GM03348 (cell line): ENCODE data around the gene LRRC32.
"Not testable (repeated sequence)": the region's sequence is repeated elsewhere in the genome, so short reads cannot be mapped to it uniquely, and the experiment has no call there.

Source experiments
- DNase-seq: peaks from one replicate; pipeline ENCODE4 v3.0.0; 2012; ENCODE audit warnings: low spot score

LRRC32 gene

DNA sequence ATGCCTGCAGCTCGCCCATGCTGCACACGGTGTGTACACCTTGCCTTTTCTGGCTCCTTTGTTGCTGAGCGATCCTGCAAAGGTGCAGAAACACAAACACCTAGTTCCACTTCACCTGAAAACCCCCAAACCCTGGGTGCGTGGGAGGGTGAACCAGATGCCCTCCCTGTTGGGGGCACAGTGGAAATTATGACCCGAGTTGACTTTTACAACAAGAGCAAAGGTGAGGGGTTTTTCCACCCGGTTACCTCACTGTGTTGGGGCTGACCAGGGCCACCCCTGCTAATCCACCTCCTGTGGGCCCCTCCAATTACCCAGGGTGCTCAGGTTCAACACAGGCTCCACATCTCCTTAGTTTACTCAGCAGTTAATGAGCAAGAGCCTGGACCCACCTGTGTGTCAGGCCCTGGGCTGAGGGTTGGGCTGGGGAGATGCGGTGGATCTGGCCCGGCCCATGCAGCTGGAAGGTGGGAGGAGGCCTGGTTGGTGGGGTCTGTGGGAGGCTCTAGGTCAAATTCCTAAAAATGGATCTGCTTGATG, 42.1 kb downstream of the LRRC32 start:
- no peak for DNase-seq

DNA sequence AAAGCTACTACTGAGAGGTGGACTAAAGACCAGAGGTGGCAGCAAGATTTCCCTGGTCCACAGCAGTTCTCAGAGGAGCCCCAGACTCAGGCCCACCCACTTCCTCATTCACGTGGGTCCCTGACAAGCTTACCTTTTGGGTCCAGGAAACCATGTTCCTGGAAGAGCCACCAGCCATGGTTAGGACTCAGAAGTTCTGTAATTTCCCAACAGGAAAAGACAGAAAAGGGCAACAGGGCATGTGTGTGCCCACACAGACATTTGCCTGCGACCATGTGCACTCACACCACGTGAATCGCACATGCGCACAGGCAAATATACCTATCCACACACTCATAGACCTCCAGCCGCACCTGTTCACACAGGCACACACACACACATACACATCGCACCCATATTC, 42.9 kb downstream of the LRRC32 start:
- no peak for DNase-seq

GRCh38 chr11:76626921-76627401, 43.6 kb downstream of the LRRC32 start:
- DNase-seq: peak; percentile 60

GRCh38 chr11:76626266-76626665, 44.3 kb downstream of the LRRC32 start:
- no peak for DNase-seq

DNA sequence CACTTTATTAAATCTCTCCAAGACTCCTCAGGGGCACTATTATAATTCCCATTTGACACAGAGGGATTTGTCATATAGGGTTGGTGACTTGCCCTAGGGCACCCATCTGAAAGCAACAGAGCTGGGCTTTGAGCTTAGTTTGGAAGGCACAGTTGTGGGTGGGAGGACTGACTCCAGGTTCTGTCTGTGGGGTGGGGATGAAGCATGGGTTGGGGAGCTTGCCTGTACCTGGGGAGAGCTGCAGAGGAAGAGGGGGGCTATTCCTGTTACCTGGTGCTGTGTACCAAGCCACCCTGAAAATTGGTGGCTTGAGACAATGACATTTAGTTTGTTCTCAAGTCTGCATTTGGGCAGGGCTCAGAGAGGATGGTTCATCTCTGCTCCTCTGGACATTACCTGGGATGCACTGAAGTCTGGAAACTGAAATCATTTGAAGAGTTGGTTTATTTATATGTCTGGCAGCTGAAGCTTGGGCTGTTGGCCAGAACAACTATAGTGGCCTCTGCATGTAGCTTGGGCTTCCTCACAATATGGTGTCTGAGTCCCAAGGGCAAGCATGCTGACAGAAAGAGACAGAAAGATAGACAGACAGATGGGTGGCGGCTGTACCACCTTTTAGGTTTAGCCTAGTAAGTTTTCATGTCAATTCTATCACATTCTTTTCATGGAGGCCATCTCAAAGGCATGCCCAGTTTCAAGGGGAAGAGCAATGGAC, 44.9 kb downstream of the LRRC32 start:
- DNase-seq: no peak

GRCh38 chr11:76624500-76625379, 45.8 kb downstream of the LRRC32 start:
- DNase-seq: no peak

- no peak for DNase-seq
These were observed 46.6 kb downstream of the LRRC32 start for GRCh38 chr11:76623884-76624419.

DNA sequence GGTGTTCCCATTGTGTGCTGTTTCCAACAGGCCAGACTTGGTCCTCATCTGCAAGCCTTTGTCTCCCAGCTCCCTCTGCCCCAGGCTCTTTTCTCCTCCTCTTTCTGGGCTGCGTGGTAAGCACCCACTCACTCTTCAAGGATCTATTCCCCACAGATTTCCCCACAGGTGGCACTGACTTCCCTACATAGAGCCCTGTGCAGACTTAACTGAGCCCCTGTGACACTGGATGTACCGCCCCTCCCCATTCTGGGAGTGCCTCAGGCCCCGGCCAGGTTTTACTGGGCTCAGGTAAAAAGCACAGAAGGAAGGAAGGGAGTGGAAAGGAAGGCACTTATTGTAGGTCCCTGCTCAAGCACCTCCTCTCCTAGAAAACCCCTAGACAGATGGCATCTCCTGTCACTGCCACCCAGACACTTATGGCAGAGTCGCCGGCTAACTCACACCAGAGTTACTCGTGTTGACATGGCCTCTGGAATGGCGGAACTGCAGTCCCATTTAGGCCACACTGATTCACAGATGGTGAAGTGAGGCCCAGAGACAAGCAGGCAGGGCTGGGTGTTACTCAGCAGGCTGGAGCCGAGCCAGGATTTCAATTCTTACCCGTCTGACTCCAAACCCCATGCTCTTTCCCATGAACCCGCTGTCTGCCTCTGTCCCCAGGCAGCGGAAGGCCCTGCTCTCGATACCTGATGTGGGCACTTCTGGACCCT, 47.2 kb downstream of the LRRC32 start:
- peak; percentile 65 for DNase-seq

- no peak for DNase-seq
These were observed 48.0 kb downstream of the LRRC32 start for GRCh38 chr11:76622493-76623094.

- no peak for DNase-seq
These were observed 48.7 kb downstream of the LRRC32 start for GRCh38 chr11:76621868-76622267.

DNA sequence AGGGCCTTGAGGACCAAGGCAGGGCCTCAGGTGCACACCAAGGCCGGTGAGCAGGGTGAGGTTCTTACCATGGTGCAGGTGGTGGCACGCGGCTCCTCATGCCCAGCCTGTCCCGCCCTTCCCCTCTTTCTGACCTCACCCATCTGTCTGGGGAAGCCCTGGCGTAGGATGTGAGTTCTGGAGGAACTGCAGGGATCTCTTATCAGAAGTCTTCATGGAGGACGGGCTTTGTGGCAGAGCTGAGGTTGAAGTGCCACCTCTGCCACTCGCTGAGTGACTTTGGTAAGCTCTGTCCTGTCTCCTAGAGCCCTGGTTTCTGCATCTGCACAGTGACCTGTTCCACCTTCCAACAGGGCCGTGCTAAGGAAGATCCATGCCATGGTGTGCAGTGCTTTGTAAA, 49.1 kb downstream of the LRRC32 start:
- DNase-seq: no peak

GRCh38 chr11:76620489-76620888, 50.1 kb downstream of the LRRC32 start:
- peak; percentile 68 for DNase-seq

DNA sequence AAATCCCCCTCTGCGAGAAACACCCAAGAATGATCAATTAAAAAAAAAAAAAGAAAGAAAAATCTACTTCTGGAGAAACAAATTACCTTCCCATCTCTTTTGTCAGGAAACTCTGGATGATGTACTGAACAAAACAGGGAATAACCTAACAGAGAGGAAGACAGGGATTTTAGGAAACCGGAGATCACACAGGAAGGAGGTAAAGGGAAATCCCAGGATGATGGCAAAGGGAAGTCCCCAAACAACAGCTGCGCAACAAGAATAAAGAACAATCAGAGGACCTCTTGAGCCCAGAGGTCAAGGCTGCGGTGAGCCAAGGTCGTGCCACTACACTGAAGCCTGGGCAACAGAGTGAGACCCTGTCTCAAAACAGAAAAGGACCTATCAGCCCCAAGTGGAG, 50.7 kb downstream of the LRRC32 start:
- not testable (repeated sequence) for DNase-seq

DNA sequence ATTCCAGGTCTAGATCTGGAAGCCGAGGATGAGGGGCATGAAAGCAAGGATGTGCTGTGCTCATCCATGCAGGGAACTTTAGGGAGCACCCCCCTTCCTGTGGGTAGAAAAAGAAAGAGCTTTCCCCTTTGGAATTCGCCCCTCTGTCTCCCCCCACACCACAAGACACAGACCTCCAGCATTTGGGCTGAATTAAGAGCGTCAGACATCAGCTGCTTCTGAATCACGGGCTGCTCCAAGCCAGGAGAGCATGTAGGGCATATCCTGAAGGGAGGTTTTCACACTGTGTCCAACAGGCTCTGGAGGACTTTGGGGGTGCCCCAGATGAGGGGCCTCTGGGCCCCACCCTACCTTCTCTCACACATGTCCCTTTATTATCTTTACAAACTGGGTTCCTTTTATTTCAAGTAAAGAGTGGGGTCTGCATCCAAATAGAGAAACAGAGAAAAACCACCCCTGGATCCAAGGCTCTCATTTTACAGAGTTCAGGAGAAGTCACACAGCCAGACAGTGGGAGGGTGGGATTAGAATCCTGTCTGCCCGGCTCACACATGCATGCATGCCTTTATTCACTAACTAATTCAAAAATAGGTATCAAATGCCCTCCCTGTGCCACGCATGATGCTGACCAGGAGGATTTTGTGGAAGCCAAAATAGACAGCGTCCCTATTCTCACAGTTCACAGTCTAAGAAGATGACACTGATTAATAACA, 52.8 kb downstream of the LRRC32 start:
- peak; percentile 79 for DNase-seq

GRCh38 chr11:76616676-76617552, 53.6 kb downstream of the LRRC32 start:
- no peak for DNase-seq

GRCh38 chr11:76615950-76616349, 54.6 kb downstream of the LRRC32 start:
- peak; percentile 30 for DNase-seq

- no peak for DNase-seq
These were observed 55.9 kb downstream of the LRRC32 start for GRCh38 chr11:76614471-76615179.

DNA sequence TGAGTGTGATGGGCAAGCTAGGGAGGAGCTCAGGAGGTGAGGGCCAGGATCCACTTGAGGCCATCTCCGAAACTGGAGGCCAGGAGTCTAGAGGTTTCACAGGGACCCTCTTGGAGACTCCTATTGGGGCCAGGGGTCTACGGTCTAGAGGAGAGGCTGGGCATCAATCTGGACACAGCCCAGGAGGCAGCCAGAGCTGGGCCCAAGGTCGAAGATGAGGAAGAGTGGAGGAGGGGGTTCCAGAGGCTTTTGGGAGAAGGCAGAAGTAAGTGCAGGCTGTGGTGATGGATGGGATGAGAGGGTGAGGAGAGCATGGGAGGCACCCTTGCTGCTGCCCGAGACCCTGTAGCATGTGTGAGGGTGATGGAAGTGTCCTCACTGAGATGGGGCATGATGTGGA, 56.6 kb downstream of the LRRC32 start:
- DNase-seq: no peak

GRCh38 chr11:76612226-76612625, 58.3 kb downstream of the LRRC32 start:
- DNase-seq: no peak
